ENCODE data around the gene CAPN10. TPM values are rescaled to one million over a fixed set of nuclear protein-coding genes. Genes with fewer than 3 reads are reported as not detected.

Gene CAPN10
- total RNA-seq, 4 donors from 2014 or later, result 41.9 to 118 (median 48.7) TPM

GRCh38 chr2:240644171-240644651, 57.7 kb downstream of the CAPN10 start:
- Histone ChIP-seq H3K4me1 (no peaks in the 10 kb centered on the region), H3K4me3 (no peak overlapping the region), H3K27me3 (peaks cover 54% of the 10 kb centered on the region), H3K27ac (no peak overlapping the region), H3K36me3 (no peaks in the 10 kb centered on the region), H3K9me3 (no peaks in the 10 kb centered on the region)
- TF ChIP-seq POLR2A (IDR thresholded peaks at IDR 0.05) (no peak), EP300 (IDR thresholded peaks at IDR 0.05; ENCODE audit: low read depth) (no peak), CTCF (IDR thresholded peaks at IDR 0.05) (no peak), POLR2AphosphoS5 (IDR thresholded peaks at IDR 0.05) (no peak)
- in situ Hi-C loops (cut with MboI; ENCODE audit: low pct_ligation_motif_present in 1 of 4, low pct_unique_long_range_greater_than_20kb in 1 of 4, low sequenced_read_pairs in 3 of 4) (no loop called here), intact Hi-C loops (cut with DNase I; ENCODE audit: low total_unique reads) (no loop called here)
- 74% methylated on average over 14 of the region's 14 CpGs; no CpG with 5 or more reads in 1 of the 2 donors for WGBS, 2 donors (ENCODE audit: low coverage in 1 of 2)
- DNase-seq, result no peak

- TF ChIP-seq CTCF (IDR thresholded peaks at IDR 0.05) (no peak), EP300 (IDR thresholded peaks at IDR 0.05; ENCODE audit: low read depth) (no peak)
- DNase-seq, result no peak
- Histone ChIP-seq H3K27me3 (peaks cover 59% of the 10 kb centered on the region), H3K36me3 (no peaks in the 10 kb centered on the region), H3K4me3 (no peak overlapping the region), H3K9me3 (no peaks in the 10 kb centered on the region), H3K4me1 (no peaks in the 10 kb centered on the region), H3K27ac (no peak overlapping the region)
- 49% methylated on average over 8 of the region's 8 CpGs; no CpG with 5 or more reads in 1 of the 2 donors for WGBS, 2 donors (ENCODE audit: low coverage in 1 of 2)
- in situ Hi-C loops (cut with MboI; ENCODE audit: low pct_ligation_motif_present in 1 of 4, low pct_unique_long_range_greater_than_20kb in 1 of 4, low sequenced_read_pairs in 3 of 4) (no loop called here), intact Hi-C loops (cut with DNase I; ENCODE audit: low total_unique reads) (no loop called here)
These were observed 58.3 kb downstream of the CAPN10 start for GRCh38 chr2:240644859-240645301.

- DNase-seq, result no peak
- H3K36me3 ChIP-seq, result no peaks in the 10 kb centered on the region
- TF ChIP-seq EP300 (IDR thresholded peaks at IDR 0.05; ENCODE audit: low read depth) (no peak), POLR2AphosphoS5 (IDR thresholded peaks at IDR 0.05) (no peak), CTCF (IDR thresholded peaks at IDR 0.05) (no peak), POLR2A (IDR thresholded peaks at IDR 0.05) (no peak)
- no peaks in the 10 kb centered on the region for H3K9me3 ChIP-seq
- H3K27me3 ChIP-seq, result peaks cover 59% of the 10 kb centered on the region
- intact Hi-C loops (cut with DNase I; ENCODE audit: low total_unique reads), result no loop called here
- WGBS, 2 donors (ENCODE audit: low coverage in 1 of 2), result 85% methylated on average over 3 of the region's 10 CpGs; no CpG with 5 or more reads in 1 of the 2 donors
- in situ Hi-C loops (cut with MboI; ENCODE audit: low pct_ligation_motif_present in 1 of 4, low pct_unique_long_range_greater_than_20kb in 1 of 4, low sequenced_read_pairs in 3 of 4), result no loop called here
- no peak overlapping the region for H3K4me3 ChIP-seq
- no peaks in the 10 kb centered on the region for H3K4me1 ChIP-seq
- H3K27ac ChIP-seq, result no peak overlapping the region
These were observed 58.8 kb downstream of the CAPN10 start for GRCh38 chr2:240645346-240645745.

GRCh38 chr2:240645801-240646175, 59.3 kb downstream of the CAPN10 start:
- WGBS, 2 donors (ENCODE audit: low coverage in 1 of 2), result 74% methylated on average over 10 of the region's 10 CpGs; no CpG with 5 or more reads in 1 of the 2 donors
- H3K36me3 ChIP-seq, result no peaks in the 10 kb centered on the region
- H3K27ac ChIP-seq, result no peak overlapping the region
- no peaks in the 10 kb centered on the region for H3K9me3 ChIP-seq
- TF ChIP-seq POLR2AphosphoS5 (IDR thresholded peaks at IDR 0.05) (no peak), EP300 (IDR thresholded peaks at IDR 0.05; ENCODE audit: low read depth) (no peak), CTCF (IDR thresholded peaks at IDR 0.05) (no peak), POLR2A (IDR thresholded peaks at IDR 0.05) (no peak)
- no peaks in the 10 kb centered on the region for H3K4me1 ChIP-seq
- in situ Hi-C loops (cut with MboI; ENCODE audit: low pct_ligation_motif_present in 1 of 4, low pct_unique_long_range_greater_than_20kb in 1 of 4, low sequenced_read_pairs in 3 of 4) (no loop called here), intact Hi-C loops (cut with DNase I; ENCODE audit: low total_unique reads) (no loop called here)
- H3K27me3 ChIP-seq, result peaks cover 63% of the 10 kb centered on the region
- H3K4me3 ChIP-seq, result no peak overlapping the region
- no peak for DNase-seq
